Testis (tissue), 2 donors: Measurements from ENCODE around the gene GLT1D1.

Source experiments
- POLR2A ChIP-seq: fragments of 450-650 bp; IDR thresholded peaks from one replicate; pipeline ENCODE4 v1.6.1; 2017; ENCODE audit warnings: antibody characterized with exemption, mild to moderate bottlenecking, moderate library complexity
- TF ChIP-seq, protein P1 (sequence below), 3 experiments: fragments of 450-650 bp in 2 of 3; fragments of 200-600 bp in 1 of 3; sonication (generic) in 1 of 3; IDR thresholded peaks; one replicate each; pipeline ENCODE4 v1.5.1; 2016 to 2019; ENCODE audit warnings: antibody characterized with exemption in 3 of 3, mild to moderate bottlenecking in 2 of 3, moderate library complexity in 1 of 3

DNA sequence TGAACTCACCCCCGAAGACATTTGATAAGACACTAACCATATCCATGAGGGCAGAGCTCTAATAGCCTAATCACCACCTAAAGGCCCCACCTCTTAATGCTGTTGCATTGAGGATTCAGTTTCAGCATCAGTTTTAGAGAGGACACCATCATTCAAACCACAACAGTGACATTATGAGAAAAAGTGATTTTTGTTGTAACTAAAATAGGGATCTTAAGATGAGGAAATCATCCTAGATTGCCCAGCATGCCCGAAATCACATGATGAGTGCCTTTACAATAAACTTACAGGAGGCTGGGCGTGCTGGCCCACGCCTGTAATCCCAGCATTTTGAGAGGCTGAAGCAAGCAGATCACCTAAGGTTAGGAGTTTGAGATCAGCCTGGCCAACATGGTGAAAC lies 9.7 kb upstream of the GLT1D1 start:
- TF ChIP-seq POLR2A = no peak
- TF ChIP-seq, protein P1, sequence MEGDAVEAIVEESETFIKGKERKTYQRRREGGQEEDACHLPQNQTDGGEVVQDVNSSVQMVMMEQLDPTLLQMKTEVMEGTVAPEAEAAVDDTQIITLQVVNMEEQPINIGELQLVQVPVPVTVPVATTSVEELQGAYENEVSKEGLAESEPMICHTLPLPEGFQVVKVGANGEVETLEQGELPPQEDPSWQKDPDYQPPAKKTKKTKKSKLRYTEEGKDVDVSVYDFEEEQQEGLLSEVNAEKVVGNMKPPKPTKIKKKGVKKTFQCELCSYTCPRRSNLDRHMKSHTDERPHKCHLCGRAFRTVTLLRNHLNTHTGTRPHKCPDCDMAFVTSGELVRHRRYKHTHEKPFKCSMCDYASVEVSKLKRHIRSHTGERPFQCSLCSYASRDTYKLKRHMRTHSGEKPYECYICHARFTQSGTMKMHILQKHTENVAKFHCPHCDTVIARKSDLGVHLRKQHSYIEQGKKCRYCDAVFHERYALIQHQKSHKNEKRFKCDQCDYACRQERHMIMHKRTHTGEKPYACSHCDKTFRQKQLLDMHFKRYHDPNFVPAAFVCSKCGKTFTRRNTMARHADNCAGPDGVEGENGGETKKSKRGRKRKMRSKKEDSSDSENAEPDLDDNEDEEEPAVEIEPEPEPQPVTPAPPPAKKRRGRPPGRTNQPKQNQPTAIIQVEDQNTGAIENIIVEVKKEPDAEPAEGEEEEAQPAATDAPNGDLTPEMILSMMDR (IDR thresholded peaks at IDR 0.05) = no peak
